Measurements from ENCODE around the gene CFAP90.

DNA sequence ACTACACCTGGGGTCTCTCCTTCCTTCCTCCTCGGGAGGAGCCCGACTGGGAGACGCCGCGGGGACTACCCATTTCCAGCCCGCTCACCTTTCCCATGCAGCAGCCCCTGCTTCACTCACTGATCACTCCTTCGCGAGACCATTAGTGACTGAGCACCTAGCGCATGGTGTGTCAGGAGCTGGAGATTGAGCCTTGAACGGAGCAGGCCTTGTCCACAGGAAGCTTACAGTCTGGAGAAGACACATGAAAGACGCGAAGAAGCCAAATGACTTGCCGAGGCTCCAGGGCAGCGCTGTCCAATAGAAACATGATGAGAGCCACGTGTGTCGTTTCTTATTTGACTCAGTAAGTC is 283 bp upstream of the CFAP90 start:
- TF ChIP-seq, protein P1, sequence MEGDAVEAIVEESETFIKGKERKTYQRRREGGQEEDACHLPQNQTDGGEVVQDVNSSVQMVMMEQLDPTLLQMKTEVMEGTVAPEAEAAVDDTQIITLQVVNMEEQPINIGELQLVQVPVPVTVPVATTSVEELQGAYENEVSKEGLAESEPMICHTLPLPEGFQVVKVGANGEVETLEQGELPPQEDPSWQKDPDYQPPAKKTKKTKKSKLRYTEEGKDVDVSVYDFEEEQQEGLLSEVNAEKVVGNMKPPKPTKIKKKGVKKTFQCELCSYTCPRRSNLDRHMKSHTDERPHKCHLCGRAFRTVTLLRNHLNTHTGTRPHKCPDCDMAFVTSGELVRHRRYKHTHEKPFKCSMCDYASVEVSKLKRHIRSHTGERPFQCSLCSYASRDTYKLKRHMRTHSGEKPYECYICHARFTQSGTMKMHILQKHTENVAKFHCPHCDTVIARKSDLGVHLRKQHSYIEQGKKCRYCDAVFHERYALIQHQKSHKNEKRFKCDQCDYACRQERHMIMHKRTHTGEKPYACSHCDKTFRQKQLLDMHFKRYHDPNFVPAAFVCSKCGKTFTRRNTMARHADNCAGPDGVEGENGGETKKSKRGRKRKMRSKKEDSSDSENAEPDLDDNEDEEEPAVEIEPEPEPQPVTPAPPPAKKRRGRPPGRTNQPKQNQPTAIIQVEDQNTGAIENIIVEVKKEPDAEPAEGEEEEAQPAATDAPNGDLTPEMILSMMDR (IDR thresholded peaks at IDR 0.05), result no peak
- TF ChIP-seq POLR2A (IDR thresholded peaks at IDR 0.05), result no peak

All from heart left ventricle (tissue), 13 donors.